GM12891 (cell line): ENCODE results near the gene DNAJB4.
"Not testable (repeated sequence)": the region's sequence is repeated elsewhere in the genome, so short reads cannot be mapped to it uniquely, and the experiment has no call there.

ENCODE experiments used
- DNase-seq: peaks from one replicate; pipeline ENCODE4 v3.0.0; 2011; ENCODE audit warnings: low spot score; ENCODE audit not compliant: insufficient read length
- FAIRE-seq: peaks from 2 replicates; lab custom pipeline; 2011; peaks lifted over from hg19 to GRCh38; lab: Jason Lieb, UNC
- PAX5 ChIP-seq: IDR thresholded peaks from 2 replicates; pipeline ENCODE4 v1.6.1; 2011; ENCODE audit warnings: low read length, moderate library complexity, mild to moderate bottlenecking; ENCODE audit not compliant: insufficient read depth, severe bottlenecking
- POLR2A ChIP-seq: IDR thresholded peaks from 2 replicates; pipeline ENCODE4 v1.6.1; 2011; ENCODE audit warnings: low read depth, low read length, control low read depth
- POLR2AphosphoS5 ChIP-seq: IDR thresholded peaks from 2 replicates; pipeline ENCODE4 v1.6.1; 2011; ENCODE audit warnings: low read depth, low read length, control low read depth
- POU2F2 ChIP-seq: IDR thresholded peaks from 2 replicates; pipeline ENCODE4 v1.6.1; 2011; ENCODE audit warnings: low read depth, mild to moderate bottlenecking, control low read depth, low read length, moderate library complexity
- SPI1 ChIP-seq: IDR thresholded peaks from 2 replicates; pipeline ENCODE4 v1.6.1; 2011; ENCODE audit warnings: low read depth, low read length, control low read depth
- TAF1 ChIP-seq: IDR thresholded peaks from 2 replicates; pipeline ENCODE4 v1.6.1; 2011; ENCODE audit warnings: low read depth, low read length, control low read depth

Gene DNAJB4

DNA sequence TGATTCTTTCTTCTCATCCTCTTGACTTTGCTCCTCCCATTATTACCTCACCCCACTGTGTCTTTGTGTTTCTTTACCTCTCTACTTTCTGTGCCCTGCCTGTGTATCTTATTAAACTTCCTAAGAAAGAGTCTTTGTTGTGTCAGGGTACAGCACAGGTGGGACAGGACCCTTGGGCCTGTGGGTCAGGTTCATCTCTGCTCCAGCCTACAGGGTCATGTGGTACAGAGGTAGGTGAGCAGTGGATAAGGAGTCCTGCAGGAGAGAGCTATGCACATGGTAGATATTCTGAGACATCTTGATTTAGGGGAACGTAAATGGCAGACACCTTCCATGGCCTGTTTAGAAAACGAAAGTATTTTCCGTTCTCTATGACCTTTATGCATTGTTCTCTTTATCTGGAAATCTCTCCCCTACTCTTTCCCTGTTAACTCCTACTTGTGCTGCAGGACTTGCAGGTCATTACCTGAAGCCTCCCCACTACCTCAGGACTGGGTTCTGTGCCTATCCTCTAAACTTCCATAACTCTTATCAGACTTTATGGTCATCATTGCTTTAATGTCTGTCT is 50.9 kb downstream of the DNAJB4 start:
- TF ChIP-seq SPI1 (no peak), TAF1 (no peak), POLR2A (no peak)

DNA sequence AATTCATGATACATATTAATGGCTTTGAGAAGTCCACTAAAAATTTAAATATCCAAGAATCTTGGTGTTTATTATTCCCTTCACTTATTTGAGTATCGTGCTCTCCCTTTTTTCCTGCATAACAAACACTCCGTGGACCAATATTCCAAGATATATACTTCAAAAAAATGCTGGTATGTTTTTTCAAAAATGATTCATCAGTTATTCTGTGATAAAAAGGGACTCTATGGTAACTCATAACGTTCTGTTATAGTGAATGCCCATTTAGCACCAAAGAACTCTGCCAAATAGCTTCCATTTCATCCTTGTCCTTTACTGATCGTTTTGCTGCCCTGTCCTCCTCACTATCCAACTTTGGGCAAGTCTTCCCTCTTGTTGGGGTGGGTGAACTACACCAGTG is 53.9 kb downstream of the DNAJB4 start:
- DNase-seq = no peak
- no peak for TF ChIP-seq POLR2A
- TF ChIP-seq SPI1 = no peak
- no peak for TF ChIP-seq POLR2AphosphoS5
- TF ChIP-seq PAX5 = no peak
- no peak for TF ChIP-seq TAF1
- TF ChIP-seq POU2F2 = no peak

More for the DNA sequence above, 50.9 kb downstream of the DNAJB4 start:
- FAIRE-seq = peak; percentile 63
- no peak for DNase-seq

GRCh38 chr1:78060857-78061563 is 56.3 kb downstream of the DNAJB4 start:
- peak; percentile 69 for FAIRE-seq
- no peak for DNase-seq
- TF ChIP-seq POU2F2 = no peak
- peak; percentile 93 for TF ChIP-seq SPI1
- TF ChIP-seq TAF1 = no peak
- TF ChIP-seq POLR2AphosphoS5 = no peak
- no peak for TF ChIP-seq POLR2A
- TF ChIP-seq PAX5 = no peak

More for the DNA sequence above, 53.9 kb downstream of the DNAJB4 start:
- FAIRE-seq = no peak

- TF ChIP-seq SPI1 (no peak), POLR2AphosphoS5 (no peak), POU2F2 (no peak), TAF1 (no peak), POLR2A (no peak), PAX5 (no peak)
- FAIRE-seq = no peak
These were observed 57.2 kb downstream of the DNAJB4 start for GRCh38 chr1:78061825-78062523.

DNA sequence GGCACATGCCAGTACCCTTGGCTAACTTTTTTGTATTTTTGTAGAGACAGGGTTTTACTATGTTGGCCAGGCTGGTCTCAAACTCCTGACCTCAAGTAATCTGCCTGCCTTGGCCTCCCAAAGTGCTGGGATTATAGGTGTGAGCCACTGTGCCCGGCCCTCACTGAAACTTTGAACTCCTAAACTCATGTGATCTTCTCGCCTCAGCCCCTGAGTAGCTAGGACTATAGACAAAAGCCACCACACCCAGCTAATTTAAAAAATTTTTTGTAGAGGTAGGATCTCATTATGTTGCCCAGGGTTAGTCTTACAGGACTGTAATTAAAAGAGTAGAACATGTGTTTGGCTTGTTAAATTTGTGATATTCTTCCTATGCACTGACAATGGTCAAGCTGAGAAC is 60.1 kb downstream of the DNAJB4 start:
- not testable (repeated sequence) for DNase-seq, FAIRE-seq

More at GRCh38 chr1:78061825-78062523, 57.2 kb downstream of the DNAJB4 start:
- no peak for DNase-seq
